NT2/D1 (cell line): Measurements from ENCODE around the gene ZDHHC8.

Experiments used
- DNase-seq: peaks from one replicate; pipeline ENCODE4 v3.0.0-alpha.2; 2011; ENCODE audit warnings: low read depth, low spot score
- H3K27me3 ChIP-seq: 2 replicates; pipeline ENCODE4 v1.6.0; 2011; ENCODE audit warnings: mild to moderate bottlenecking; ENCODE audit not compliant: insufficient read length, insufficient read depth
- H3K36me3 ChIP-seq: 2 replicates; pipeline ENCODE4 v1.6.1; 2011; ENCODE audit warnings: mild to moderate bottlenecking, low read length, mixed read lengths; ENCODE audit not compliant: insufficient read depth, insufficient read length
- H3K4me1 ChIP-seq: 2 replicates; pipeline ENCODE4 v1.5.1; 2011; ENCODE audit not compliant: insufficient read depth, insufficient read length
- H3K4me3 ChIP-seq: 2 replicates; pipeline ENCODE4 v1.5.1; 2011; ENCODE audit warnings: low read depth; ENCODE audit not compliant: insufficient read length
- H3K9ac ChIP-seq: 2 replicates; pipeline ENCODE4 v1.6.0; 2011; ENCODE audit warnings: low read depth; ENCODE audit not compliant: insufficient read length
- H3K9me3 ChIP-seq: 2 replicates; pipeline ENCODE4 v1.5.1; 2011; ENCODE audit warnings: mild to moderate bottlenecking, low read length; ENCODE audit not compliant: insufficient read depth
- SUZ12 ChIP-seq: IDR thresholded peaks from 2 replicates; pipeline ENCODE4 v1.6.1; 2011; ENCODE audit not compliant: insufficient read length, insufficient read depth; ENCODE audit errors: extremely low read depth
- YY1 ChIP-seq: IDR thresholded peaks from 2 replicates; pipeline ENCODE4 v1.6.1; 2011; ENCODE audit not compliant: insufficient read length, insufficient read depth
- ZNF274 ChIP-seq: IDR thresholded peaks from 2 replicates; pipeline ENCODE4 v1.6.1; 2011; ENCODE audit warnings: mild to moderate bottlenecking, low read depth, low read length

Gene ZDHHC8

GRCh38 chr22:20147237-20147988 lies 15.8 kb downstream of the ZDHHC8 start:
- TF ChIP-seq SUZ12 (no peak), ZNF274 (no peak), YY1 (no peak)
- H3K9ac ChIP-seq: no peak overlapping the region
- H3K9me3 ChIP-seq: no peaks in the 10 kb centered on the region
- no peak for DNase-seq
- H3K27me3 ChIP-seq: no peaks in the 10 kb centered on the region
- no peaks in the 10 kb centered on the region for H3K4me1 ChIP-seq
- no peak overlapping the region for H3K4me3 ChIP-seq
- H3K36me3 ChIP-seq: peaks cover 25% of the 10 kb centered on the region

GRCh38 chr22:20148414-20148813 lies 16.8 kb downstream of the ZDHHC8 start:
- Histone ChIP-seq H3K9me3 (no peaks in the 10 kb centered on the region), H3K27me3 (no peaks in the 10 kb centered on the region), H3K4me1 (no peaks in the 10 kb centered on the region), H3K9ac (no peak overlapping the region), H3K36me3 (peaks cover 18% of the 10 kb centered on the region), H3K4me3 (no peak overlapping the region)
- TF ChIP-seq ZNF274 (no peak), YY1 (no peak), SUZ12 (no peak)
- DNase-seq: no peak

DNA sequence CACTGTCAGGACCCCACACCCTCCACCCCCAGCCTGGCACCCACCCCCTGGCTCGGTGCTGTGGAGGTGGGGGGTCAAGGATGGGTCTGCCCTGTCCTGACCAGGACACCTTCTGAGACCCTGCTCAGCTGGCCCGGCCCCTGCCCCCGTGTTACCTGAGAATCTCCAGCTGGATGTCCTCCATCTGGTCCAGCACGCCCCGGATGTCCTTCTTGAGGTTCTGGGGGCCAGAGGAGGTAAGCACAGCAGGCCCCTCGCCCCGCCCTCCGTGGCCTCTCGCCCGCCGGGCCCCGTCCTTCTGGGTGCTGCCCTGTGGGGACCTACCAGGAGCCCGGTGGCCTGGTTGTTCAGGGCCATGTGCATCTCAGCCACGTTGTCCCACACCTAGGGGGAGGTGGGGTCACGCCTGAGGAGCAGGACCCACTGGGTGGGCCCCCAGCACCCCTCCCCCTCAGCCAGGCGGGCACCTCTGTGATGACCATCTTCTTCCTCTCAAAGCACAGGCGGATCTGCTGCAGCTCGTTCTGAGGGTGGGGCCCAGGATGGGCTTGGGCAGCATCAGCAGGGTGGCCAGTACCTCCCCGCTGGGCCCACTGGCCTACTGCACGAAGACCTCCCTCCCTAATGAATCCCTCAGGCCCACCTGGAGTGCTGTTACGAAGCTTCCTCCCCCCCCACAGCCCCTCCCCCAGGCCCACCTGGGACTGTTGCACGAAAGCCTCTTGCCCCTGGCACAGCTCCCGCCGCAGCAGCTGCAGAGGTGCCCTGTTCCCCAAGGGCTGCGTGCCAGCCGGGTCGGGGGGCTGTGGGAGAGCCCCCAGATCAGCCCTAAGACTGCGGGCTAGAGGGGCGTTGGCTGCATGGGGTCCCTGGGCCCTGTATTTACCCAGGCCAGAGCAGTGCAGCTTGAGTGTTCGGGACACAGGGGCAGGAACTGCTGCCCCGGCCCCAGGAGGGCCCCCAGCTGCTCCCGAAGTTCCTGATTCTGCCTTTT lies 17.9 kb downstream of the ZDHHC8 start:
- Histone ChIP-seq H3K9ac (no peak overlapping the region), H3K4me3 (no peak overlapping the region), H3K9me3 (no peaks in the 10 kb centered on the region), H3K4me1 (peaks cover 6% of the 10 kb centered on the region), H3K36me3 (peaks cover 9% of the 10 kb centered on the region), H3K27me3 (no peaks in the 10 kb centered on the region)
- TF ChIP-seq SUZ12 (no peak), ZNF274 (no peak), YY1 (no peak)
- DNase-seq: no peak

GRCh38 chr22:20150381-20151275 lies 19.0 kb downstream of the ZDHHC8 start, which contains the start of gene CCDC188:
CCDC188 (minus strand) TSS chr22:20151055; CDS start chr22:20150986, 69 bp downstream.
- no peak within 1 kb of the TSS for H3K4me3 ChIP-seq
- TF ChIP-seq ZNF274 (no peak), YY1 (no peak), SUZ12 (no peak)
- peaks cover 7% of the 10 kb centered on the region for H3K4me1 ChIP-seq
- DNase-seq: no peak
- no peaks in the 10 kb centered on the region for H3K9me3 ChIP-seq
- H3K9ac ChIP-seq: no peak within 1 kb of the TSS
- H3K27me3 ChIP-seq: no peaks in the 10 kb centered on the region
- H3K36me3 ChIP-seq: peaks cover 3% of the 10 kb centered on the region

GRCh38 chr22:20151276-20151588 lies 19.6 kb downstream of the ZDHHC8 start:
- peaks cover 7% of the 10 kb centered on the region for H3K4me1 ChIP-seq
- no peaks in the 10 kb centered on the region for H3K36me3 ChIP-seq
- H3K9ac ChIP-seq: no peak overlapping the region
- H3K4me3 ChIP-seq: no peak overlapping the region
- TF ChIP-seq ZNF274: no peak
- TF ChIP-seq YY1: no peak
- TF ChIP-seq SUZ12: no peak
- no peaks in the 10 kb centered on the region for H3K27me3 ChIP-seq
- DNase-seq: no peak
- H3K9me3 ChIP-seq: no peaks in the 10 kb centered on the region

- Histone ChIP-seq H3K9ac (no peak overlapping the region), H3K9me3 (no peaks in the 10 kb centered on the region), H3K36me3 (no peaks in the 10 kb centered on the region), H3K4me1 (peaks cover 7% of the 10 kb centered on the region), H3K27me3 (no peaks in the 10 kb centered on the region), H3K4me3 (no peak overlapping the region)
- DNase-seq: no peak
- no peak for TF ChIP-seq ZNF274
- TF ChIP-seq SUZ12: no peak
- TF ChIP-seq YY1: no peak
These were observed 20.9 kb downstream of the ZDHHC8 start for GRCh38 chr22:20152464-20152890.
